ENCODE results near the gene SLC19A2.
A peak's percentile ranks its signal among the peaks of the same experiment; 100 is the strongest.

DNA sequence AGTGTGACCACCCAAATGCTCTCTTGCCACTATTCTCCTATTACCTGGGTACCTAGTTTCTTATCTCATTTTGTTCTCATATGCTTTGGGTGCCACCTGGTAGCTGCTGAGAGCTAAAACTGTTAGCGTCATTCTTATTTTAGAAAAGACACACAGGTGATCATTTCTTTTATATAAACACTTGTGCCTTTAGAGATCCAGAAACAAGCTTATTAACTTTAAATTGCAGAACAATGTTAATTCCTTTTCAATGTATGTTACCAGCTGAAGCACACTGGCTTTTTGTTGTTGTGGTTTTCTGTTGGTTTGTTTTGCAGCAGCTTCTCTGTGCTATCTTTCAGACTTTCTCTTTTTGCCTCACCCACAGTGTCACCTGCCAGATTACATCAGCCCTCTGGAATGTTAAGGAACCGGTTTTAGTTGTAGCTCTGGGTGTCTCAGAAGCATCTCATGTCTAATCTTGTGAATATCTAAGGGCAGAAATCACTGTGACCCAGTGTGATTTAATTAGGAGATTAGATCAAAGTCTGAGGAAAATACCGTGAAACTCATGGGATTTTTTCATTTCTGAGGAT is 43.4 kb upstream of the SLC19A2 start:
- TF ChIP-seq, protein P1, sequence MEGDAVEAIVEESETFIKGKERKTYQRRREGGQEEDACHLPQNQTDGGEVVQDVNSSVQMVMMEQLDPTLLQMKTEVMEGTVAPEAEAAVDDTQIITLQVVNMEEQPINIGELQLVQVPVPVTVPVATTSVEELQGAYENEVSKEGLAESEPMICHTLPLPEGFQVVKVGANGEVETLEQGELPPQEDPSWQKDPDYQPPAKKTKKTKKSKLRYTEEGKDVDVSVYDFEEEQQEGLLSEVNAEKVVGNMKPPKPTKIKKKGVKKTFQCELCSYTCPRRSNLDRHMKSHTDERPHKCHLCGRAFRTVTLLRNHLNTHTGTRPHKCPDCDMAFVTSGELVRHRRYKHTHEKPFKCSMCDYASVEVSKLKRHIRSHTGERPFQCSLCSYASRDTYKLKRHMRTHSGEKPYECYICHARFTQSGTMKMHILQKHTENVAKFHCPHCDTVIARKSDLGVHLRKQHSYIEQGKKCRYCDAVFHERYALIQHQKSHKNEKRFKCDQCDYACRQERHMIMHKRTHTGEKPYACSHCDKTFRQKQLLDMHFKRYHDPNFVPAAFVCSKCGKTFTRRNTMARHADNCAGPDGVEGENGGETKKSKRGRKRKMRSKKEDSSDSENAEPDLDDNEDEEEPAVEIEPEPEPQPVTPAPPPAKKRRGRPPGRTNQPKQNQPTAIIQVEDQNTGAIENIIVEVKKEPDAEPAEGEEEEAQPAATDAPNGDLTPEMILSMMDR (IDR thresholded peaks at IDR 0.05): peak in 1 of 7 experiments; percentile 14
- no peak for TF ChIP-seq POLR2A (IDR thresholded peaks at IDR 0.05)

All from stomach (tissue), 4 donors.